Ovary (tissue), 9 donors: ENCODE data around the gene MAMDC4. TPM values are rescaled to one million over a fixed set of nuclear protein-coding genes. Genes with fewer than 3 reads are reported as not detected.
"Not testable (repeated sequence)": the region's sequence is repeated elsewhere in the genome, so short reads cannot be mapped to it uniquely, and the experiment has no call there.

Experiments used
- DNase-seq, 5 donors: peaks; one replicate each; pipeline ENCODE4 v3.0.0-alpha.2; 2019 to 2020
- H3K27ac ChIP-seq, 2 donors: fragments of 200-600 bp; one replicate each; pipeline versions ENCODE4 v1.5.1 to v1.8.0; 2019 to 2022
- H3K27me3 ChIP-seq: fragments of 200-600 bp; one replicate; pipeline ENCODE4 v1.8.0; 2022
- H3K36me3 ChIP-seq: fragments of 200-600 bp; sonication (generic); one replicate; pipeline ENCODE4 v1.5.1; 2019
- H3K4me1 ChIP-seq: one replicate; pipeline ENCODE4 v1.8.1; 2013; ENCODE audit warnings: mild to moderate bottlenecking, moderate library complexity; ENCODE audit not compliant: insufficient read depth
- H3K4me3 ChIP-seq: fragments of 200-600 bp; sonication (generic); one replicate; pipeline ENCODE4 v1.5.1; 2017
- H3K9me3 ChIP-seq, 2 donors: fragments of 200-600 bp in 1 of 2; sonication (generic) in 1 of 2; one replicate each; pipeline versions ENCODE4 v1.5.1 to v1.8.1; 2013 to 2019; ENCODE audit warnings: mild to moderate bottlenecking in 1 of 2, moderate library complexity in 1 of 2
- EP300 ChIP-seq: sonication (generic); formaldehyde crosslinking; IDR thresholded peaks from one replicate; pipeline ENCODE4 v1.6.1; 2017; ENCODE audit warnings: antibody characterized with exemption
- POLR2A ChIP-seq: fragments of 450-650 bp; IDR thresholded peaks from one replicate; pipeline ENCODE4 v1.6.1; 2017; ENCODE audit warnings: antibody characterized with exemption, mild to moderate bottlenecking, moderate library complexity
- WGBS, 3 donors: extraction: QIAGEN DNeasy Blood & Tissue Kit in 1 of 3; methylation state at CpG; one replicate each; pipeline versions ENCODE4 v1.1.5 to v1.1.7; 2013 to 2017; 5-methylcytosine and 5-hydroxymethylcytosine counted together
- intact Hi-C, 4 donors: fragments of 100-400 bp; cut with DNase I; formaldehyde crosslinking; loops; one replicate each; pipeline versions ENCODE4 v1.11.0 to v1.15.1; 2022 to 2023
- polyA plus RNA-seq, 2 donors: library from polyadenylated mRNA; stranded (reverse); fragments of 200-250 nt in 1 of 2; fragments of 350-450 nt in 1 of 2; fragmentation: Illumina TruSeq in 1 of 2; extraction: RNeasy Lipid Tissue Mini Kit (QIAGEN cat#74804) in 1 of 2; gene quantifications; one replicate each; pipeline ENCODE4 v1.2.3, GENCODE V29; 2013 to 2014
- total RNA-seq, 7 donors: library from RNA; depleted of rRNA in 2 of 7; stranded (reverse); fragments of >200 nt in 2 of 7; fragmentation: NEBNext Ultra II Directional in 3 of 7; extraction: Animal tissue kit (Norgen Biotek cat#: 25700) in 3 of 7; gene quantifications; one replicate each; pipeline versions ENCODE4 v1.1.0 to v1.2.4, GENCODE V29; 2016 to 2023
- TF ChIP-seq, protein P1 (sequence below), 3 donors: fragments of 450-650 bp in 2 of 3; fragments of 200-600 bp in 1 of 3; IDR thresholded peaks; one replicate each; pipeline versions ENCODE4 v1.5.1 to v1.8.0; 2016 to 2022; ENCODE audit warnings: antibody characterized with exemption in 3 of 3, mild to moderate bottlenecking in 1 of 3
- donor health status: DM: no; HTN: no; CAD: no; lungs with moderate emphysema.
- donor health status: DM: no; HTN: no; CAD: no.
- donor health status: Bipolar disorder and iron deficiency.
- donor health status: DM: yes; HTN: yes; CAD: no.
- donor health status: DM: no; HTN: no; CAD: no.
- donor health status: DM: yes; HTN: yes; CAD: no.

The MAMDC4 gene
- total and polyA plus RNA-seq, 9 donors: 0.15 to 31.4 (median 2.5) TPM

DNA sequence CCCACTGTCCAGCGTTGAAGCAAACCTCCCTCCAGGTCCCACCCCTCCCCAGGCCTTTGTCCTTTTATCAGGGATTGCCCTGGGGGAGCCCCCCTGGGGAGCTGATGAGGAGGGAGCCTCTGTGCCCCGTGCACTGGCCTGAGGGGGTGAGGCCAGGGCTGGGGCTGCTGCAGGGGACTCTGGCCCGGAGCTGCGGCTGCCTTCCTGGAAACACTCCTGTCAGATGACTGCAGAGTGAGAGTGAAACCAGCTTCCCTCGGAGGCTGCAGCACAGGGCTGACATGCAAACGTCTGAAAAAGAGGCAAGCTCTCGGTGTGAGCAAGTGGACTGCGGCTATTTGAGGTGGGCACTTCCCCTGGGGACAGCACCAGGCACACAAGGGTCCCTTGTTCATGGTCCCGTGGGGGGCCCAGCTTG lies 29.6 kb downstream of the MAMDC4 start:
- Histone ChIP-seq H3K4me3 (no peak overlapping the region), H3K27me3 (no peaks in the 10 kb centered on the region), H3K4me1 (no peaks in the 10 kb centered on the region), H3K36me3 (no peaks in the 10 kb centered on the region), H3K27ac (no peak overlapping the region), H3K9me3 (no peaks in the 10 kb centered on the region)
- no peak for DNase-seq
- WGBS, 3 donors: 23 to 26% (median 26%) methylated on average over 9 of the region's 9 CpGs
- intact Hi-C loops: no loop called here
- TF ChIP-seq, protein P1, sequence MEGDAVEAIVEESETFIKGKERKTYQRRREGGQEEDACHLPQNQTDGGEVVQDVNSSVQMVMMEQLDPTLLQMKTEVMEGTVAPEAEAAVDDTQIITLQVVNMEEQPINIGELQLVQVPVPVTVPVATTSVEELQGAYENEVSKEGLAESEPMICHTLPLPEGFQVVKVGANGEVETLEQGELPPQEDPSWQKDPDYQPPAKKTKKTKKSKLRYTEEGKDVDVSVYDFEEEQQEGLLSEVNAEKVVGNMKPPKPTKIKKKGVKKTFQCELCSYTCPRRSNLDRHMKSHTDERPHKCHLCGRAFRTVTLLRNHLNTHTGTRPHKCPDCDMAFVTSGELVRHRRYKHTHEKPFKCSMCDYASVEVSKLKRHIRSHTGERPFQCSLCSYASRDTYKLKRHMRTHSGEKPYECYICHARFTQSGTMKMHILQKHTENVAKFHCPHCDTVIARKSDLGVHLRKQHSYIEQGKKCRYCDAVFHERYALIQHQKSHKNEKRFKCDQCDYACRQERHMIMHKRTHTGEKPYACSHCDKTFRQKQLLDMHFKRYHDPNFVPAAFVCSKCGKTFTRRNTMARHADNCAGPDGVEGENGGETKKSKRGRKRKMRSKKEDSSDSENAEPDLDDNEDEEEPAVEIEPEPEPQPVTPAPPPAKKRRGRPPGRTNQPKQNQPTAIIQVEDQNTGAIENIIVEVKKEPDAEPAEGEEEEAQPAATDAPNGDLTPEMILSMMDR (IDR thresholded peaks at IDR 0.05): no peak
- TF ChIP-seq POLR2A (no peak), EP300 (no peak)

DNA sequence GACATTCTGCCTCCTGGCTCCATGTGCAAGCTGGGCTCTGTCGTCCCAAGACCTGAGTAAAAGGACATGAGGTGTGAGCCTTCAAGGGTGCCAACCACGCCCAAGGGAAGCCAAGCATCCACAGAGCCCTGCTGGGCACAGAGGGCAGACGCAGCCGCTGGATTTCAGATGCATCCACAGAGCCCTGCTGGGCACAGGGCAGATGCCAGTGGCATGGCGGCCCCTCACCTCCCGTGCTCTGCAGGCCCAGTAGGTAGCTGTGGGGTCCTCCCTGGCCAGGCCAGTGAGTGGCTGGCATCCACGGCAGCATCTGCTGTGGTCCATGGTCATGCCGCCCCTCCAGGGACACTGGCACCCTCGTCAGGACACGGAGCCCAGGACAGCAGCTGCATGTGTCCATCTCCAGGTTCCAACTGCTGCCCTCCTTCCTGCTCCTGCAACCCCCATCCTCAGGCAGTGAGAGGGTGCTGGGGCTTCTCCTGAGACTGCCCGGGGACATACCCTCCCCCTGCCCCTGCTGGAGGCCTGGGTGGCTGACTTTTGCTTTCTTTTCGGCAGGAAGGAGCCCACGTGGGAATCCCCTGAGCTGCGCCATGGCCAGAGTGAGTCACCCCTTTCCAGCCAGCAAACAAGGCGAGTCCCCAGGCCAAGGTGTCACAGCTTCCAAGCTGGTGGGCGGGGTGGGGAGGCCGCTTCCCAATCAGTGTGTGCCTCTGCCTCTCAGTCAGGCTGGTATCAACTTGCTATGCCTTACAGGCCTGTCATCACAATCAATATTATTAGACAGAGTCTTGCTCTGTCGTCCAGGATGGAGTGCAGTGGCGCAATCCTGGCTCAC lies 30.2 kb downstream of the MAMDC4 start:
- Histone ChIP-seq H3K36me3 (no peaks in the 10 kb centered on the region), H3K27me3 (no peaks in the 10 kb centered on the region), H3K4me1 (peaks cover 4% of the 10 kb centered on the region), H3K27ac (no peak overlapping the region), H3K4me3 (no peak overlapping the region), H3K9me3 (no peaks in the 10 kb centered on the region)
- intact Hi-C loops: no loop called here
- TF ChIP-seq POLR2A (no peak), EP300 (no peak)
- TF ChIP-seq, protein P1 (IDR thresholded peaks at IDR 0.05): no peak
- 58 to 72% (median 64%) methylated on average over 18 to 19 of the region's 19 CpGs for WGBS, 3 donors
- DNase-seq: no peak

DNA sequence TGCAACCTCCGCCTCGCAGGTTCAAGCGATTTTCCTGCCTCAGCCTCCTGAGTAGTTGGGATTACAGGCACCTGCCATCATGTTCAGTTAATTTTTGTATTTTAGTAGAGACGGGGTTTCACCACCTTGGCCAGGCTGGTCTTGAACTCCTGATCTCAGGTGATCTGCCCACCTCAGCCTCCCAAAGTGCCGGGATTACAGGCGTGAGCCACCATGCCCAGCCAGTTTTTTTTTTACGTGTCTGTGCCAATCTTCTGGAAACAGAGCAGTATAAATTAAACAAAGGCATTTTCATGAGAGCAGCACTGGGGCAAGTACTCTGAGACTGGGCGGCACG lies 30.8 kb downstream of the MAMDC4 start:
- H3K4me1 ChIP-seq, DNase-seq, intact Hi-C loops, H3K36me3 ChIP-seq, H3K27me3 ChIP-seq, H3K4me3 ChIP-seq, H3K27ac ChIP-seq, H3K9me3 ChIP-seq: not testable (repeated sequence)
- WGBS, 3 donors: 81 to 91% (median 85%) methylated on average over 9 of the region's 9 CpGs

DNA sequence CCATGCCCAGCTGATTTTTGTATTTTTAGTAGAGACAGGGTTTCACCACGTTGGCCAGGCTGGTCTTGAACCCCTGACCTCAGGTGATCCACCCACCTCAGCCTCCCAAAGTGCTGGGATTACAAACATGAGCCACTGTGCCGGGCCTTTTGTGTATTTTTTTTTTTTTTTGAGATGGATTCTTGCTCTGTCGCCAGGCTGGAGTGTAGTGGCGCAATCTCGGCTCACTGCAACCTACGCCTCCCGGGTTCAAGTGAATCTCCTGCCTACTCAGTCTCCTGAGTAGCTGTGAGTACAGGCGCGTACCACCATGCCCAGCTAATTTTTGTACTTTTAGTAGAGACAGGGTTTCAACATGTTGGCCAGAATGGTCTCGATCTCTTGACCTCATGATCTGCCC lies 31.5 kb downstream of the MAMDC4 start:
- H3K27me3 ChIP-seq, H3K27ac ChIP-seq, DNase-seq, H3K4me3 ChIP-seq, H3K4me1 ChIP-seq, H3K36me3 ChIP-seq, H3K9me3 ChIP-seq, intact Hi-C loops: not testable (repeated sequence)
- 82 to 85% (median 83%) methylated on average over 10 of the region's 10 CpGs for WGBS, 3 donors

DNA sequence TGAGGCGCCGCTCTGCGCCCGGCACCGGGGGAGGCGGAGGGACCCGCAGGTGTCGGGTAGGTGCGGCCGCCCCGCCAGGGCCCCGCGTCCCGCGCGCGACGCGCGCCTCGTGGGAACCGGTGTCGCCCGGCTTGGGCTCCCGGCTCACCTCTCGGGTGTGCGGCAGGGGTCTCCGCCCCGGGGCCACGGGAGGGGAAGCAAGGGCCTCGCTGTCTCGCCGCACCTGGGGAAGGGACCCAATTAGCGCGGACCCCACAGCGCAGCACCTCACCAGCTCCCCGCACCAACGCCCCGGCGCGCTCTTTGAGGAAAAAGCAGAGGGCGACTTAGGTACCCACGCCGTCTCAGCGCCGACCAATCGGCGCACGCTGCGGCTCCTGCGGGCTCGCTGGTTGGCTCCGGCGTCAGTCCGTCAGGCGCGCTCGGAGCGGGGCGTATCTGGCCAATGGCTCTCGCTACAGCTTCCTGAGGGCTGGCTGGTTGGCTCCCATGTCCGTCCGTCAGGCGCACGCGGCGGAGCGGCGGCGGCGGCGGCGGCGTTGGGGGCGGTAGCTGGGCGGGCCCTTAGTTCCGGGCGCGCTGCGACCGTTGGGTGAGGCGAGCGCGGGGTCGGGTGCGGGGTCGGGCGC lies 33.9 kb downstream of the MAMDC4 start, which contains the start of gene TRAF2:
Gene TRAF2, plus strand, starts transcription at position 567 of the 629 bp plus-strand sequence. CDS start 12,225 bp downstream, outside the sequence.
- Histone ChIP-seq H3K4me3 (peak within 1 kb of the TSS; percentile 85), H3K9me3 (no peaks in the 10 kb centered on the region)

More for the DNA sequence above, 33.9 kb downstream of the MAMDC4 start, which contains the start of gene TRAF2:
- WGBS, 3 donors: 0% methylated on average over 32 to 88 of the region's 88 CpGs
- intact Hi-C loops: loop anchor here in 1 of 4 donors (5.0 kb wide), 1 partner anchor 56 kb away; the partner anchor contains the start of gene FBXW5
- Histone ChIP-seq H3K27ac (peak within 1 kb of the TSS; percentile 37 to 60), H3K36me3 (no peaks in the 10 kb centered on the region), H3K27me3 (no peaks in the 10 kb centered on the region), H3K4me1 (peaks cover 5% of the 10 kb centered on the region)
- peak; percentile 96 to 99 (median 98) for DNase-seq
- no peak for TF ChIP-seq EP300
- no peak for TF ChIP-seq POLR2A
- TF ChIP-seq, protein P1 (IDR thresholded peaks at IDR 0.05): no peak
